HuH-7 (cell line): ENCODE data around the gene ENTR1.
"Not testable (repeated sequence)": the region's sequence is repeated elsewhere in the genome, so short reads cannot be mapped to it uniquely, and the experiment has no call there.

ENCODE experiments used
- DNase-seq: peaks from one replicate; pipeline ENCODE4 v3.0.0; 2011; ENCODE audit warnings: low spot score

ENTR1 gene

DNA sequence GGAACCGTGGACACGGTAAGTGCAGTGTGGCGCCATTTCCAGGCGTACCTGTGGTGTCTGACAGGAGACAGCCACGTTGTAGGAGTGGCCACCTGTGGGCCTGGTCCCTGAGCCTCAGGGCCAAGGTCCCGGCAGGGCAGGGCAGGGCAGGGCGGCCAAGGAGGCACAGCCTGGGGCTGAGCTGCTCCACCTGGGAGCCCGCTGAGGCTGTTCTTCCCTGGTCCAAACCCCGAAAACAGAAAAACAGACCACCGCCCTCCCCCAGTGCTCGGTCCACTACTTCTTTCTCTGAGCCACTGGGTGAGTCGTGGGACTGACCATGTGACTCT, 8.6 kb upstream of the ENTR1 start:
- DNase-seq, result no peak

DNA sequence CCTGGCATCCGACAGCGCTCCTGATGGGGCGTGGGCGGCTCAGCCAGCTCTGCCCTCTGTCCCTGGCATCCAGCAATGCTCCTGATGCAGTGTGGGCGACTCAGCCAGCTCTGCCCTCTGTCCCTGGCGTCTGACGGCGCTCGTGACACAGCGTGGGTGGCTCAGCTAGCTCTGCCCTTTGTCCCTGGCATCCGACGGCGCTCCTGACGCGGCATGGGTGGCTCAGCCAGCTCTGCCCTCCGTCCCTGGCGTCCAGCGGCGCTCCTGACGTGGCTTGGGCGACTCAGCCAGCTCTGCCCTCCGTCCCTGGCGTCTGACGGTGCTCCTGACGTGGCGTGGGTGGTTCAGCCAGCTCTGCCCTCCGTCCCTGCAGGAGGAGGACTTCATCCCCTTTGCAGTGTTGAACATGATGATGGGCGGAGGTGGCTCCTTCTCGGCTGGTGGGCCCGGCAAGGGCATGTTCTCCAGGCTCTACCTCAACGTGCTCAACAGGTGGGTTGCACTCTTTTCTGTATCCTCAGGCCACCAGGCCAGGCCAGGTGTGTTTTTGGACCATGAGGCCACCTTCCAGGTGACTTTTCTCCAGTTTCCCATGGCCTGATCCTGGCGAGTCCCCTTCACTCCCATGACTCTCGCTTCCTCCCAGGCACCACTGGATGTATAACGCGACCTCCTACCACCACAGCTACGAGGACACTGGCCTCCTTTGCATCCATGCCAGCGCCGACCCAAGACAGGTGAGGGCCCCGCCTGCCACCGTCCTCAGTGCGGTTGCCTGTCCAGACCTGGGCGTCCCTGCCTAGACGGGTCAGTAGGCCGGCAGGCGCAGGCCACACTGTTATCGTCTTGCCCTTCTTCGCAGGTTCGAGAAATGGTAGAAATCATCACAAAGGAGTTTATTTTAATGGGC, 8.0 kb upstream of the ENTR1 start:
- no peak for DNase-seq

DNA sequence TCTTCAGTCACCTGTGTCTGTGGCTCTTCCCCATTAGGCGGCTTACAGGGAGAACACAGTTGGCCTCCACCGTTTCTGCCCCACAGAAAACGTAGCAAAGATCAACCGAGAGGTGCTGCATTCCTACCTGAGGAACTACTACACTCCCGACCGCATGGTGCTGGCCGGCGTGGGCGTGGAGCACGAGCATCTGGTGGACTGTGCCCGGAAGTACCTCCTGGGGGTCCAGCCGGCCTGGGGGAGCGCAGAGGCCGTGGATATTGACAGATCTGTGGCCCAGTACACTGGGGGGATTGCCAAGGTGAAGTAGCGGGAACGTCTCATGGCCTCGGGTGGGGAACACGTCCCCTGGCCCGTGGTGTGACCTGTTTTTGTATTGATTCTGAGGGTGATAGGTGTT, 6.5 kb upstream of the ENTR1 start:
- no peak for DNase-seq

DNA sequence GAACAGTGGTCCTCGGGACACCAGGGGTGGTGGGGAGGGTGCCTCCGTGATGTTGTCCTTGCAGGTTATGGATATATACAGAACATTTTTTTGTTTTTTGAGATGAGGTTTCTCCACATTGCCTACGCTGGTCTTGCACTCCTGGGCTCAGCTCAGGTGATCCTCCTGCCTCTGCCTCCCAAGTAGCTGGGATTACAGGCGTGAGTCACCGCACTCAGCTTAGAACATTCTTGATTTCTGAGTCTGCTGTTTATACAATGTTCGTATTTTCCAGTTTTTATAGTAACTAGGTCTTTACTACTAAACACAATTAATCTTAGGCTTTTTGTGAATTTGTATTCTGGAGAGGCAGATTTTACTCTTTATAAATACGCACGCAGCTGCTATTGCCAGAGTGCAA, 6.0 kb upstream of the ENTR1 start:
- DNase-seq, result no peak

DNA sequence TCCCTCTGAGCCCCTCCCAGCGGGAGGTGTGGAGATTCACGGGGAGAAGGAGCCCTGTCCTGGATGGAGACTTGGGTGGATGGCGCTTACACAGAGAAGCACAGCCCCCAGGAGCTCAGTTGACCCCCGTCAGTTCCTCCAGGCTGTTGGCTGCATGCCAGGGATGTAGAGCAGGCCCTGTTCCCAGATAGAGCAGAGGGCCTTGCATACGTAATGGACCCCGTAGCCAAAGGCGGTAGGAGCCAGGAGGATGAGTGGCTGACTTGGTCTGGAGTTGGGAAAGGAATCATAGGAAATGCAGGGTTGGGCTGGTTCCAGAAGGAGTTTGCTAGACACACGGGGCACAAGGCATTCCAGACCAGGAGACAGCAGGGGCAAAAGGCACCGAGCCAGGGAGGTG, 2.5 kb upstream of the ENTR1 start:
- DNase-seq, result no peak

DNA sequence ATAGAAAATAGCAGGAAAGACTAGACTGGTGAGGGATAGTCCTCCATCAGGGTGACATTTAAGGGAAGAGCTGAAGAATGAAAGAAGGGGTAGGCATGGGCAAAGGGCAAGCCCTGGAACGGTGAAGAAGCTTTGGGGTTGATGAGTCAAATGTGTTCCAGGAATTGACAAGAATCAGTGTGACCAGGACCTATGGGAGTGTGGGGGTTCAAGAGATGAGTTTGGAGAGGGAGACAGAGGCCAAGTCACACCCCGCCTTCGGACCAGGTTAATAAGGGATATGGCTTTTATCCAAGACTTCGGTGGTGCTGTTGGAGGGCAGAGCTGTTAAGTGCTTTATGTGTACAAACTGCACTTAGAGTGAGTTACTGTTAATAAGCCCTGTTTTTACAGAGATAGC, 964 bp upstream of the ENTR1 start:
- DNase-seq, result no peak

DNA sequence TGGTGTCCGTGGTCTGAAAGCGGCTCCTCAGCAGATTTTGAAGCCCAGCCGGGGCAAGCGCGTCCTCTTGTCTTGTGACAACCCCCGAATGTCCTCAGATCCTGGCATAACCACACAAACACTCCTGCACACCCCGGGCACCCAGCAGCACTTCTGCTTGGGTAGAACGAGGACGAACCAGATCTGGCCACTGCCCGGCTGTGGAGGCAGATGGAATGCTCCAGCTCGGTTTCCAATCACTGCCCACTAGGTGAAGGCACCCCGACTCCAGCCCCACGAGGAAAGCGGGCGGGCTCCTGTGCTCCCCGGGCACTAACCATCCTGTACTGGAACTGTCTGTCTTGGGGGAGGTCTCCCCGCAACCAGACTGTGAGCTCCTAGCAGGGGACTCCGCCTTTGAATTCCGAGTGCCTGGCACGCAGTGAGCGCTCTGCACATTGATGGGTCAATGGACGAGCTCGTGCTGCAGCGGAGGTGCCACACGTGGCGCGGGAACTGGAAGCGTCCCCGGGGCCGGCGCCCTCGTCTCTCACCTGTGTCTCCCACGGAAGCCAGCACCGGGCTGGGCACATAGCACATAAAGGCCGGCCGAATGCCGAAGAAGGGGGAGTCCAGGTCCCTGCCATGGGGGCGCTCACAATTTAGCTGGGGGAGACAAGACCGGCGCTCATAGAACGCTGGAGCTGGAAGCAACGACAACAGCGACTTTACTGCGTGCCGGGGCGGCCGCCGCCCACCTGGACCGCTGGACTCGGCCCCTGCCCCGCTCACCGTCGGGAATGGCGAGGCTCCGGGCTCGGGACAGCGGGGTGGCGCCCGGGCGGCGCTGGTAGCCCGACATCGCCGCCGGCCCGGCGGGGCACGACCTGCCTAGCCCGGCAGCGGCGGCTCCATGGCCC, 608 bp downstream of the ENTR1 start:
- DNase-seq, result peak; percentile 57

DNA sequence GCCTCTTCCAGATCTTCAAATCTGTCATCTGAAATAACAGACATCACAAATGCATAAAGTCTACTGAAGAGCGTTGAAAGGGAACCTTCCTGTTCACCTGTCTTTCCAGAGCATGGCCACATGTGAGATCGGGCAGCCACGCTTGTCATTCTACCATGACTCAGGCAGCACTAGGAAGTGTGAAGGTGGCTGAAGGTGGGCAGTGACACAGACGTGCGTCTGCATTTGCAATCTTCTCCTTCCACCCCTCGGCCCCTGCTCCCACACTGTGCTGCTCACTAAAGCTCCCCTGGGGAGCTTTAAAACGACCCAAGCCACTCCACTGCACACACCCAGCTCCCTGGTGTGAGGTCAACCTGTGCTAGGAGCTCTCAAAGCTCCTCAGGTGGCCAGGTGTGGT, 2.5 kb downstream of the ENTR1 start:
- DNase-seq, result no peak

DNA sequence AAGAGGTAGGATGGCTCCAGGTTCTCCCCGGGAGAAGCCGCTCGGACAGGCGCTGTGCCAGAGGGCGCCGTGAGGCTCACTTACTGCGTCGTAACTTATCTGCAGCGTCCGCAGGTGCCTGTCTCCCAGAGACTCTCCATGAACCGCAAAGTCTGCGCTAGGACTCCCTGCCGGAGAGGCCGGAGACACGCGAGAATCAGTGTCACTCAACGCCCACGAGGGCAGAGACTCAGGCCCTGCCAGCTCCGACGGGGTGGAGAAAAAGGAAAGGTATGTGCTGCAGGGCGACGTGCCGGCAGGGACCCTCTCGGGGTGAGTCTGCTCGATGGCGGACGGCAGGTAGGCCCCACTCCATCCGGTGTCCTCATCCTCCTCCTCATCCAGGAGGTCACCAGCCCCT, 3.4 kb downstream of the ENTR1 start:
- DNase-seq, result not testable (repeated sequence)

DNA sequence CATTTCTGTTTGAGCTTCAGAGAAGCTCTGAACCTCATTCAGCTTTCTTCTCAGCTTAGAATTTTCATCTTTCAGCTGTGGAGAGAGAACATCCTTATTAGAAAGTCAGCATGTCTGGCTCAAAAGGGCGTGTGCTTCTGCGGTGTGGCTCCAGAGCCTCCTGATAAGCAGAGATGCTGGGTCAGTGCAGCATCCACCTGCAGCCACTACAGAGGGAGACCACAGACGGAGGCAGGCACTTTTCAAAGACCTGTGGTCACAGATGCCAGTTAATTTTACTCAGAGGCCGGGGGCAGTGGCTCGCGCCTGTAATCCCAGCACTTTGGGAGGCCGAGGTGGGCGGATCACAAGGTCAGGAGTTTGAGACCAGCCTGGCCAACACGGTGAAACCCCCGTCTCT, 4.5 kb downstream of the ENTR1 start:
- not testable (repeated sequence) for DNase-seq

DNA sequence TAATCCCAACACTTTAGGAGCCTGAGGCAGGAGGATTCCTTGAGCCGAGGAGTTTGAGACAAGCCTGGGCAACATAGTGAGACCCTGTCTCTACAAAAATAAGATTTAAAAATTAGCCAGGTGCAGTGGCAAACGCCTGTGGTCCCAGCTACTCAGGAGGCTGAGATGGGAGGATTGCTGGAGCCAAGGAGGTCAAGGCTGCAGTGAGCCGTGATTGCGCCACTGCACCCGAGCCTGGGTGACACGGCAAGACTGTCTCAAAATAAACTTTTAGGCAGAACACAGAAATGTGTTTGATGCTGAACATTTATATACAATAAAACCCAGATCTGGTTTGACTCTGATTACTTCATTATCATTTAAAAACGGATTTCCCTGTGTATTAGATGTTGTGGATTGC, 4.9 kb downstream of the ENTR1 start:
- DNase-seq, result no peak

DNA sequence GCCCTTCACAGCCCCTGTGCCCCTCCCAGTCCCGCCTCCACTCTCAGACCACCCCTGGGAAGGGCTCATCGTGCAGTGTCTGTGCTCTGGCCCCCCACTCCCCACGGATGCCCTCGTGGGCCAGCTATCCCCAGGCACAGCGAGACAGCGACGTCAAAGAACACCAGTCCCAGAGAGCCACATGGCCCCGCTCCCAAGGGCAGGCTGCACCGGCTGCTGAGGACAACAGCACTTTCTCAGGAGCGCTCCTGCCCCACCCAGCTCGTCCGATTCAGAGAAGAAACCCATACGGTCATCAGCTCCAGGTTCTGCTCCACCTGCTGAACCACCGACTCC, 5.6 kb downstream of the ENTR1 start:
- DNase-seq, result no peak

DNA sequence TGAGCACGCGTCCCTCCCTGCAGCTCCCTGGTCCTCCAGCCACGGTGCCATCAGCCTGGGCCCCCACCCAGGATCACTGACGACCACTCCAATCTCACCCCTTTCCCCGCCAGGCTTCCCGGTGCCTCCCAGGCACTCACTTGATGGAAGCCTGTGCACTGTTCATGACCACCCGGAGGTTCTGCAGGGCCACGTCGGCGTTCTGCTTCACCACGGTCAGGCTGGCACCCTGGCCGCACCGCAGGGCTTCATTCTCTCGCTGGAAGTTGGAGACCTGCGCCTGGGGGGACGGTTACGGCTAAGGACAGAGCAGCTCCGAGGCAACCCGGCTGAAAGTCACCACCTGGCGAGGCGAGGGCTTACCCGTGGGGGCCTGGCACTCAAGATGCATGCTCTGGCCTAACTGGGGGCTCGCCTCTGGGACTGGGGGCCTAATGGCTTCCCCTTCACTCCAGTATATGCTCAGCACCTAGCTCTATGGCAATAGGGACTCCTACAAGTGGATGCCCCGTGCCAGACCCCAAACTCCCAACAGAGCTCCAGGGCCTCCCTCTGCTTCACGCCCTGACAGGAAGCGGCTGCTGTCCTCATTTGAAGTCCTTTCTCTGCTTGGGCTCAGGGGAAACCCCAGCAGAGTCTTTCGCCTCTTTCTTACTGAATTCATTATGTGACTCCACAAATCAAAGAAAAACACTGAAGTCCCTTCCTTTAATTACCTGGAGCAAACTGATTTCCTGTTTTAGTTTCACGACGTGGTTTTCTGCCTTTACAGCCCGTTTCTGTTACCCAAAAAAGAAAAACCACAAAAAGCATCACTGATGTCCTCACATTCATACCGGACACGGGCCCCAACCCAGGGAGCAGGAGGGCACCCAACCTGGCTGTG, 6.3 kb downstream of the ENTR1 start:
- DNase-seq, result no peak

DNA sequence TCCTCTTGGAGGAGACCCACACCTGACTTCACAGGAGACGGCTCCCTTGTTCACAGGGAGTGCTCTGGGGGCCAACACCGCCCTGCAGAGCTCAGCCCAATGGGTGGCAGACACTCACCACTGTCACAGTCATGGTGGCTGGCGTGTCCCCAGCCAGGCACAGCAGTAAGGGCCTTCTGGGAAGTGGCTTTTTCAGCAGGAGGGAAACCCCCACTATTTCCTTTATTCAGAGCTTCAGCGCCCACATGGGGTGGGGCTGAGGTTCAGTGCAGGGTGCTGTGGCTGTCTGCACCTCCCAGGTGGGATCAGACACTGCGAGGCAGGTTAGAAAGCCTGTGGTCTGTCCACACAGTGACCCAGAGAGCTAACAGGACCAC, 6.9 kb downstream of the ENTR1 start:
- no peak for DNase-seq

DNA sequence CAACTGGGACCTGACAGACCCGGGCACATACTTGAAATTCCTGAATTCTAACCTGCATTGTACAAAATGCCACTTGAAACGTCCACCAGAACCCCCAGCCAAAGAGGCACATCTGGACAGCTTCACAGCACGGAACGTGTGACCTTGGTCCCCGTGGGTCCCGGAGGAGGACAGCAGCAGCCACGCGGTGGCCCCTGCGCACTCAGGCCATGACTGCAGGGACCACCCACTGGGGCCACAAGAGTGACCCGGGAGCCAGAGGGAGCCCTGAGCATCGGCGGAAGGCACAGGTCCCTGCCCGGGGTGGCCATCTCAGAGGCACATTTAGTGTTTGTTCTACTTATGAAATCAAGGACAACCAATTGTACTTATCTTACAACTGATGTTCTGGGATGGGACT, 8.3 kb downstream of the ENTR1 start:
- no peak for DNase-seq

DNA sequence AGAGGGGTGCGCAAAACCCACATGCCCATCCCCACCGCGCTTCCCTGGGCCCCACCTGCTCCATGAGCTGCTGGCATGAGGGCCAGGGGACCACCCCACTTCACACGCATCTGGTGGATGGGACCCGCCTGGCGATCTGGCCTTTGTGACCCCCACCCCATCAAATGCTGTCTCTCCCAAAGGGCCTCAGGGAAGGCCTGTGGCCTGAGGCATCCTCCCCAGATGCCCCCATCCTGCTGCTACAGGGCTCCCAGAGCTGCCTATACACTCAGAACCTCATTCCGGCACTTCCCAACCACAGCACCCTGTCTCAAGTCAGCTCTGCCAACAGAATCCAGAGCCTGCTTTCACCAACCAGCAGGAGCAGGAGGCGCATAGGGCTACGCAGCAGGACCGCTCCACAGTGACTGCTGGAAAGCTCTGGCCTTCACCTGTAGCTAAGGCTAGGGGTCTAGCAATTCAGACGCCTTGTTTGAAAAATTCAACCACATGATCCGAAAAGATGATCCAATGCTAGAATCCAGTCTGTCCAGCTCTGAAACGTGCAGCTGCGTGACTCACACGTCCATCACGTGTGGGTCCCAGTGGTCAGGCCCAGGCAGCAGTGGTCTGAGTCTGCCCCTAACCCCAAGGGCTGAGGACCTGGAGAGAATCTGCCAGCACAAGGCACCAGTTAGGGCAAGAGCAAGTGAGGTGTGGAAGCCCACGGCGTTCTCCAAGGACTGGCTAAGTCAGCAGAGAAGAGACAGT, 9.1 kb downstream of the ENTR1 start:
- no peak for DNase-seq

DNA sequence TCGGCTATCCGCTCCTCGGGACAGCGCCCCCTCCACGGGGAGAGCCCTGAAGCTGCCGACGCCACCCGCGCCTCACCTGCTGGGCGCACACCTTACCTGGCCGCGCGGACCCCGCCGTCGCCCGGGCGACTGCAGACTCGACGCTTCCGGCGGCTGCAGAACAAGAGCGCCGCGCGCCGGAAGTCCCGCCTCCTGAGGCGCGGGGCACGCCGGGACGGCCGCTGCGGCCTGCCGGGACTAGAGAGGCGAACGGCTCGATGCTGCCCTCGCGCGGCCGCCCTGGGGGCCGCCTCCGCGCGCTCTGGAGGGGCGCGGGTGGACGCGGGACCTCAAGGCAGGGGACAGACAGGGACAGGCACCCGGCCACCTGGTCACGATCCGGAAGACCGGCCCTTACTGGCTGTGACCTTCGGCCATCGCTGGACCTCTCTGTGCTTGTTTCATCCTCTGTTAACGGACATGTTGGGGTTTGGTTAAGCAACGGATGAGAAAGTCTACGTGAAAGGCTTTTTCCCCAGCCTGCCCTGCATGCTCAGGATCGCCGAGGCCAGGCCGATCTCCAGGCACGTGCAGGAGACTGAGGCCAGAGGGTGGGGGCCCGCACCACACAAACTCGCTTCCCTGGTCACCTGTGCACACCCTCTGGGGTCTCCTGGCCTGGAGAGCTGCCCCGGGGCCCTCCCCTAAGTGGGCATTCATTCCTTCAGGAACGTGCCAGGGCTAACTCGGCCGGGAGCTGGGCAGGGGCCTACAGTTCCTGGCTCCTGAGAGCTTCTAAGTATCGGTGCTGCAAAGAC, 10.2 kb downstream of the ENTR1 start, which contains the start of gene SNAPC4:
Gene SNAPC4, minus strand, starts transcription at position 133 of the 797 bp plus-strand sequence. CDS start 1,742 bp downstream, outside the sequence.
- peak; percentile 96 for DNase-seq

DNA sequence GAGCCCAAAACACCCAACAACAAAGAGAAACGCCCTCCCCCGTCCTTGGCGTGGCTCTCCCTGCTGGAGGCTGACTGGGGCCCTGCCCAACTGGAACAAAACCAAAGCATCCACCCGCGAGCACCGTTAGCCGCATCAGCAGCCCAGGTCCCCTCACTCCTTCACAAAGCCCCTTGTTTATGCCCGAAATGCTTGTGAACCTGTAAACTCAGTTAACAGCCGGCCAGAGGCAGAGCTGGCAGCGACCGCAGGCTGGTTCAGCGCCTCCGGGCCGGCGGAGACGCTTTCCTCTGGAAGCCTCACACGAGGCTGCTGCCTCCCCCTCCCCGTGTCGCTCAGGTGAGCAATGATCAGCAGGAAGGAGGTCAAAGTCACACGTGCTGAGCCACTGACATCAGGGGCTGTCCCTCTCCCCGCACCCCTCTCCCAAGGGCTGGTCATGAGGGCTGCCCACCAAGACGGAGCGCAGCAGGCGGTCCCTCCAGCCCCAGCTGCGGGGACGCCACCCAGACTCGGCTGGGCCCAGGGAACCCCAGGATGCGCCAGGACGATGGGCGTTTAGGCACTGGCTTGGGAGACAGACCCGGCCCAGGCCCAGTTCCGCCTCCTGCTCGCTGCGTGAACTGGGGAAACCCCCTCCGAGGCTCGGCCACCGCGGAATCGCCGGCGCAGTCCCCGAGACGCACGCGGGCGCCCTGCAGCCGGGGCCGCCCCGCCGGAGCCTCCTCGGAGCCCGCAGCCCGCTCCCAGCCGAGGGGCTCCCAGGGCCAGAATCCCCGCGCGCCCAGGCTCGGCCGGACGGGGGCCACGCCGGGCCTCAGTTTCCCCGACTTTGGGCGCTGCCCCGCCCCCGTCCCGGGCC, 11.0 kb downstream of the ENTR1 start:
- DNase-seq, result peak; percentile 50

DNA sequence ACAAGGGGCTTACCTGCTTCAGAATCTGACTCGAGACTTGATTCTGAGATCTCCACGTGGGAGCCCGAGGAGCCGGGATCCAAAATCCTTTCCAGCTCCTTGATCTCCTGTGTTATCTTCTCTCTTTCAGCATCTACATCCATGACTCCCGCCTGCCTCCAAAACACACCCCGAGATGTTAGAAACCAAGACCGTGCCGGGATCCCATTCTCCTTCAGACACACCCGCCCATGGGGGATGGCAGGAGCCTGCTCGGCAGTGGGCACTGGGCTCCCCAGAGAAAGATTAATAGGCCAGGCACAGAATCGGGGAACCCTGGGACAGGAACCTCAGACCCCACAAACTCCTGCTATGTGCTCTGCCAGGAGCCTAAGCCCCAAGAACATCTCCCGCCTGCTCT, 12.1 kb downstream of the ENTR1 start:
- no peak for DNase-seq

DNA sequence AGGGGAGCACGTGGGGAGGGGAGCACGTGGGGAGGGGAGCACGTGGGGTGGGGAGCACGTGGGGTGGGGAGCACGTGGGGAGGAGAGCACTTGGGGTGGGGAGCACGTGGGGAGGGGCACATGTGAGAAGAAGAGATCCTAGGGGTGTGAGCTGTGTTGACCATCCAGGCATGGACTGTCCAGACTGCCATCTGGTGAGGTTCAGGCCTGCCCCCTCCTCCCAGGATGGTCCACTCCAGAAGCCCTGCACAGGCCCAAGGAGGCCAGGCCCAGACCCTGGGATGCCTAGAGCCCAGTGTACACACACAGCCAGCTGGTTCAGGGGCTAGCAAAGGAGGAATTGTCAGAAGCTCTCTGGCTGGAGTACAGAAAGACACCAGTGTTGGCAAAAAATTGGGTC, 12.8 kb downstream of the ENTR1 start:
- no peak for DNase-seq
